Measurements from ENCODE around the gene CSF3R. TPM values are rescaled to one million over a fixed set of nuclear protein-coding genes. Genes with fewer than 3 reads are reported as not detected.
"Not testable (repeated sequence)": the region's sequence is repeated elsewhere in the genome, so short reads cannot be mapped to it uniquely, and the experiment has no call there.

CSF3R gene
- total and polyA plus RNA-seq, 9 of the 15 experiments (the other 6 are each of a cell fraction or from before 2014, with no cell fraction given), result 0.21 to 0.86 (median 0.40) TPM; not detected in 1

DNA sequence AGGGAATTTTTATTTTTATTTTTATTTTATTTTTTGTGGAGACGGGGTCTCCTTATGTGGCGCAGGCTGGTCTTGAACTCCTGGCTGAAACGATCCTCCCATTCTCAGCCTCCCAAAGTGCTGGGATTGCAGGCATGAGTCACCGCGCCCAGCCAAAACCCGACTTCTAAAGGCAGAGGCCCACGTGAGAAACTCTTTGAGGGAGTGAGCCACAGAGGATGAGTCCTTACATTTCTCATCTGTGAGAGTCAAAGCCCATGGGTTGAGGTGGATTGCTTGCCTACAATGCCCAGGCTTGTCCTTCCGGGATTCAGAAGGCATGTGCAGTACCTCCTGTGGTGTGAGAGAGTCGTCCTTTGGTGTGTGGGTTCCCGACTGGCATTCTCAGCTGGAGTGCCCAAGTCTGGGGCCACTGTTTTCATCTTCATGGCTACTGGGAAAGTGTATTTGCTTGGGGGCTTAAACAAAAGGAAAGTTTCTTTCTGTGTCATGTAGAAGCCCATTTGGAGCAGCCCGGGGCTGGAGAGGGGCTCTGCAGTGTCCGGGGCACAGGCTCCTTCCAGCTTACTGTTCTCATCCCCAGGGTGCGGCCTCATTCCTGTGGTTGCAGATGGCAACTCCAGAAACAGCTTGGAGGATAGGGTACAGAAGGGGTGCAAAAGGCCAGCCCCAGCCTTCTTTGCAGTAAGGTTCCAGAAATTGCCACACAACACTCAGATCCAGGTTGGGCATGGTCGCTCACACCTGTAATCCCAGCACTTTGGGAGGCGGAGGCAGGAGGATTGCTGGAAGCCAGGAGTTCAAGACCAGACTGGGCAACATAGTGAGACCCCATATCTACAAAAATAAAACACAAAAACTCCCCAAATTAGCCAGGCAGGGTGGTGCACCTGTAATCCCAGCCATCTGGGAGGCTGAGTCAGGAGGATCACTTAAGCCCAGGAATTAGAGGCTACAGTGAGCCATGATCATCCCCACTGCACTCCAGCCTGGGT is 29.4 kb upstream of the CSF3R start (continued):
- TF ChIP-seq, protein P1, sequence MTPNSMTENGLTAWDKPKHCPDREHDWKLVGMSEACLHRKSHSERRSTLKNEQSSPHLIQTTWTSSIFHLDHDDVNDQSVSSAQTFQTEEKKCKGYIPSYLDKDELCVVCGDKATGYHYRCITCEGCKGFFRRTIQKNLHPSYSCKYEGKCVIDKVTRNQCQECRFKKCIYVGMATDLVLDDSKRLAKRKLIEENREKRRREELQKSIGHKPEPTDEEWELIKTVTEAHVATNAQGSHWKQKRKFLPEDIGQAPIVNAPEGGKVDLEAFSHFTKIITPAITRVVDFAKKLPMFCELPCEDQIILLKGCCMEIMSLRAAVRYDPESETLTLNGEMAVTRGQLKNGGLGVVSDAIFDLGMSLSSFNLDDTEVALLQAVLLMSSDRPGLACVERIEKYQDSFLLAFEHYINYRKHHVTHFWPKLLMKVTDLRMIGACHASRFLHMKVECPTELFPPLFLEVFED (CRISPR knock-in tag; conservative IDR thresholded peaks at IDR 0.05), result no peak
- TF ChIP-seq, protein P2, sequence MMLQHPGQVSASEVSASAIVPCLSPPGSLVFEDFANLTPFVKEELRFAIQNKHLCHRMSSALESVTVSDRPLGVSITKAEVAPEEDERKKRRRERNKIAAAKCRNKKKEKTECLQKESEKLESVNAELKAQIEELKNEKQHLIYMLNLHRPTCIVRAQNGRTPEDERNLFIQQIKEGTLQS (IDR thresholded peaks at IDR 0.05), result peak; percentile 61
- TF ChIP-seq, protein P2 (CRISPR knock-in tag; conservative IDR thresholded peaks at IDR 0.05), result no peak
- no peak for TF ChIP-seq JUNB (CRISPR knock-in tag; conservative IDR thresholded peaks at IDR 0.05)
- TF ChIP-seq ZNF121 (CRISPR knock-in tag; conservative IDR thresholded peaks at IDR 0.05), result peak; percentile 94

DNA sequence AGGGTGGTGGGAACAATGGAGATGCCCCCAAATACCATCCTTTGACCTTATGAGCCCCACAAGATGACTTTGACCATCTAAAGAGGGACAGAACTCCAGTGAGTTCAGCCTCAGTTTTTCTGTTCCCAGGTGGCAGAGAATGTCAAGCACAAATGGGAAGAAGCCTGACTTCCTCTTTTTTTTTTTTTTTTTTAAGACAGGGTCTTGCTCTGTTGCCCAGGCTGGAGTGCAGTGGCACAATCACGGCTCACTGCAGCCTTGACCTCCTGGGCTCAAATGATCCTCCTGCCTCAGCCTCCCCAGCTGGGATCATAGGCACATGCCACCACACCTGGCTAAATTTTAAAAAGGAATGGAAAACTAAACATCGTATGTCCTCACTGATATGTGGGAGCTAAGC is 28.5 kb upstream of the CSF3R start:
- ATAC-seq; H3K27ac ChIP-seq (ENCODE audit: extremely low read depth, low read depth, low read length); H4K20me1 ChIP-seq (replicated peaks; ENCODE audit: control insufficient read depth, insufficient read depth, low read length); H2AFZ ChIP-seq (ENCODE audit: low read depth, low read length); CTCF ChIA-PET (ENCODE audit: low intra/inter-chr PET ratio); H3K4me3 ChIP-seq; H3K36me3 ChIP-seq (ENCODE audit: control insufficient read depth, insufficient read depth, low read length); H3K9me3 ChIP-seq (replicated peaks; ENCODE audit: control insufficient read depth, insufficient read depth, low read depth, low read length); H3K9me1 ChIP-seq (ENCODE audit: control insufficient read depth, insufficient read depth, low read length); DNase-seq (ENCODE audit: extremely low read depth in 1 of 4, low spot score in 3 of 4); BruUV-seq (replicated peaks); in situ Hi-C loops (cut with MboI); H3K9ac ChIP-seq (ENCODE audit: insufficient read depth in 1 of 2, low read depth in 2 of 2, low read length in 2 of 2); H3K79me2 ChIP-seq (ENCODE audit: control insufficient read depth, insufficient read depth, low read length); FAIRE-seq; H3K4me2 ChIP-seq (ENCODE audit: insufficient read depth, low read length): not testable (repeated sequence)
- POLR2A ChIA-PET, result interaction anchor here (1.2 kb wide), 1 partner anchor 29 kb away, joined by 3 read pairs; the partner anchor contains the start of gene CSF3R
- intact Hi-C loops (cut with micrococcal nuclease), result loop anchor here (2.0 kb wide), 1 partner anchor 64 kb away; no protein-coding TSS in a partner anchor
- WGBS (ENCODE audit: insufficient coverage, low coverage, missing lambda C conversion rate), result 24% methylated on average over 2 of the region's 2 CpGs
- peaks cover 0 to 12% of the 10 kb centered on the region in 2 experiments; a peak in 2 of 5 replicates for H3K27me3 ChIP-seq (ENCODE audit: control insufficient read depth in 2 of 2, insufficient read depth in 2 of 2, low read length in 2 of 2)
- peaks cover 12 to 17% of the 10 kb centered on the region in 2 experiments for H3K4me1 ChIP-seq (replicated peaks in 1 of 2; ENCODE audit: control insufficient read depth in 2 of 2, insufficient read depth in 2 of 2, low read length in 2 of 2)
- peak; percentile 70; the same call in 1 of the 2 replicates for TF ChIP-seq SMARCA5 (IDR thresholded peaks at IDR 0.05)
- TF ChIP-seq ZNF384 (IDR thresholded peaks at IDR 0.05; ENCODE audit: low read depth, low read length), result peak; percentile 76
- peak; percentile 94 for TF ChIP-seq SPI1 (IDR thresholded peaks at IDR 0.05; ENCODE audit: borderline replicate concordance, low read depth, low read length)
- peak; percentile 32 for TF ChIP-seq RBM25 (IDR thresholded peaks at IDR 0.05; ENCODE audit: low read depth, low read length, severe bottlenecking)
- TF ChIP-seq ZNF121 (CRISPR knock-in tag; conservative IDR thresholded peaks at IDR 0.05), result peak; percentile 100
- peak; percentile 79 for TF ChIP-seq BCOR (IDR thresholded peaks at IDR 0.05)

All from K562 (cell line).